Naive thymus-derived CD4-positive, alpha-beta T cell (primary cell): ENCODE measurements around the gene SLC35F6. TPM values are rescaled to one million over a fixed set of nuclear protein-coding genes. Genes with fewer than 3 reads are reported as not detected.
A peak's percentile ranks its signal among the peaks of the same experiment; 100 is the strongest.

Experiments
- ATAC-seq: fragments of 150-1000 bp; cut with Tn5 transposase; 2 replicates; pipeline ENCODE4 v1.10.0; 2021; ENCODE audit warnings: mild to moderate bottlenecking, moderate library complexity
- CTCF ChIA-PET: fragments of 350-600 bp; sonication (Branson Sonifier 250); formaldehyde crosslinking; loops from one replicate; lab custom pipeline; 2021; ENCODE audit warnings: antibody characterized with exemption; lab: Charles Lee
- POLR2A ChIA-PET: fragments of 350-600 bp; sonication (Branson Sonifier 250); formaldehyde crosslinking; loops from one replicate; lab custom pipeline; 2021; ENCODE audit warnings: antibody characterized with exemption, inconsistent platforms; lab: Charles Lee
- DNase-seq, 9 donors: peaks; one replicate each; pipeline versions ENCODE4 v3.0.0 to v3.0.0-alpha.2; 2020 to 2022; ENCODE audit warnings: mixed read lengths in 1 of 9
- H3K27ac ChIP-seq: one replicate; pipeline ENCODE4 v1.7.0; 2013; ENCODE audit warnings: mild to moderate bottlenecking, low read depth, low read length, moderate library complexity
- H3K27me3 ChIP-seq, 2 donors: one replicate each; pipeline ENCODE4 v1.7.0; 2013; ENCODE audit warnings: low read length in 2 of 2, mild to moderate bottlenecking in 2 of 2, moderate library complexity in 2 of 2; ENCODE audit not compliant: control insufficient read depth in 2 of 2, insufficient read depth in 2 of 2
- H3K36me3 ChIP-seq, 3 experiments: 1 replicate in 2 of 3; 2 replicates in 1 of 3; pipeline ENCODE4 v1.7.0; 2013; ENCODE audit warnings: low read length in 3 of 3, mild to moderate bottlenecking in 3 of 3, moderate library complexity in 1 of 3; ENCODE audit not compliant: insufficient read depth in 3 of 3, control insufficient read depth in 2 of 3
- H3K4me1 ChIP-seq, 2 donors: one replicate each; pipeline ENCODE4 v1.7.0; 2013; ENCODE audit warnings: low read length in 2 of 2, mild to moderate bottlenecking in 2 of 2, moderate library complexity in 1 of 2; ENCODE audit not compliant: control insufficient read depth in 2 of 2, insufficient read depth in 2 of 2
- H3K4me3 ChIP-seq: 2 replicates; pipeline ENCODE4 v1.7.0; 2013; ENCODE audit warnings: mild to moderate bottlenecking, low read length
- H3K9me3 ChIP-seq, 3 experiments: 1 replicate in 2 of 3; 2 replicates in 1 of 3; pipeline ENCODE4 v1.7.0; 2013; ENCODE audit warnings: low read length in 3 of 3; ENCODE audit not compliant: control insufficient read depth in 2 of 3
- H3K27ac Mint-ChIP-seq, 9 donors: one replicate each; pipeline ENCODE4 v1.8.0; 2020 to 2022; ENCODE audit warnings: mixed read lengths in 9 of 9, mild to moderate bottlenecking in 8 of 9, moderate library complexity in 5 of 9, inconsistent platforms in 2 of 9
- H3K27me3 Mint-ChIP-seq, 5 donors: one replicate each; pipeline ENCODE4 v1.8.0; 2021 to 2022; ENCODE audit warnings: mixed read lengths in 5 of 5, mild to moderate bottlenecking in 1 of 5
- H3K36me3 Mint-ChIP-seq, 5 donors: one replicate each; pipeline ENCODE4 v1.8.0; 2020 to 2022; ENCODE audit warnings: mixed read lengths in 5 of 5, mild to moderate bottlenecking in 3 of 5, inconsistent platforms in 1 of 5
- H3K4me1 Mint-ChIP-seq, 7 donors: one replicate each; pipeline ENCODE4 v1.8.0; 2020 to 2022; ENCODE audit warnings: mixed read lengths in 7 of 7, mild to moderate bottlenecking in 3 of 7, inconsistent platforms in 1 of 7
- H3K4me3 Mint-ChIP-seq, 10 donors: one replicate each; pipeline ENCODE4 v1.8.0; 2020 to 2022; ENCODE audit warnings: mild to moderate bottlenecking in 10 of 10, mixed read lengths in 10 of 10, moderate library complexity in 6 of 10, inconsistent platforms in 2 of 10
- H3K9me3 Mint-ChIP-seq, 11 donors: one replicate each; pipeline ENCODE4 v1.8.0; 2020 to 2022; ENCODE audit warnings: mixed read lengths in 11 of 11, mild to moderate bottlenecking in 4 of 11, inconsistent platforms in 1 of 11, moderate library complexity in 1 of 11
- intact Hi-C, 2 donors: fragments of 100-400 bp; cut with micrococcal nuclease; formaldehyde crosslinking; loops; one replicate each; pipeline ENCODE4 v1.15.1; 2023
- polyA plus RNA-seq, 2 donors: library from polyadenylated mRNA; unstranded; fragments of 300-500 nt; fragmentation: Illumina TruSeq; gene quantifications; one replicate each; pipeline ENCODE4 v1.2.3, GENCODE V29; 2021
- total RNA-seq, 6 experiments: library from RNA in 5 of 6; stranded (reverse) in 5 of 6; gene quantifications; 1 replicate in 5 of 6; 2 replicates in 1 of 6; pipeline ENCODE4 v1.2.3 and lab custom pipeline; 2021 to 2026

SLC35F6 gene
- total and polyA plus RNA-seq, 7 experiments from 2014 or later: 4.7 to 22.5 (median 19.1) TPM

- Mint-ChIP-seq H3K9me3 (no peaks in the 10 kb centered on the region), H3K4me3 (no peak overlapping the region), H3K36me3 (peaks cover 0 to 12% (median 0%) of the 10 kb centered on the region in 5 donors), H3K27ac (no peak overlapping the region), H3K4me1 (peaks cover 0 to 3% (median 0%) of the 10 kb centered on the region in 7 donors), H3K27me3 (no peaks in the 10 kb centered on the region)
- Histone ChIP-seq H3K4me3 (no peak overlapping the region), H3K36me3 (no peaks in the 10 kb centered on the region), H3K4me1 (no peaks in the 10 kb centered on the region), H3K27ac (no peak overlapping the region), H3K9me3 (no peaks in the 10 kb centered on the region), H3K27me3 (no peaks in the 10 kb centered on the region)
- ChIA-PET POLR2A (no interaction called here), CTCF (interaction anchor here (0.6 kb wide), 1 partner anchor 1458 kb away, joined by 5 read pairs; no protein-coding TSS in a partner anchor)
- DNase-seq (no peak), ATAC-seq (no peak)
- intact Hi-C loops: no loop called here
Observed at GRCh38 chr2:26801796-26802195, 37.7 kb downstream of the SLC35F6 start.

GRCh38 chr2:26805241-26805676 is 41.2 kb downstream of the SLC35F6 start:
- Mint-ChIP-seq H3K4me3 (no peak overlapping the region), H3K9me3 (no peaks in the 10 kb centered on the region), H3K27ac (no peak overlapping the region), H3K27me3 (peaks cover 0 to 4% (median 0%) of the 10 kb centered on the region in 5 donors), H3K36me3 (peaks cover 0 to 4% (median 0%) of the 10 kb centered on the region in 5 donors), H3K4me1 (peaks cover 5 to 32% (median 24%) of the 10 kb centered on the region in 7 donors)
- Histone ChIP-seq H3K4me3 (no peak overlapping the region), H3K9me3 (no peaks in the 10 kb centered on the region), H3K27ac (no peak overlapping the region), H3K36me3 (no peaks in the 10 kb centered on the region), H3K27me3 (no peaks in the 10 kb centered on the region), H3K4me1 (peaks cover 0 to 13% of the 10 kb centered on the region in 2 donors)
- CTCF ChIA-PET: no interaction called here
- intact Hi-C loops: no loop called here
- POLR2A ChIA-PET: no interaction called here
- no peak for ATAC-seq
- no peak for DNase-seq

GRCh38 chr2:26807788-26808460 is 43.8 kb downstream of the SLC35F6 start:
- peaks cover 6 to 59% (median 51%) of the 10 kb centered on the region in 7 donors for H3K4me1 Mint-ChIP-seq
- POLR2A ChIA-PET: no interaction called here
- ATAC-seq (no peak), DNase-seq (no peak)
- Histone ChIP-seq H3K4me3 (no peak overlapping the region), H3K9me3 (no peaks in the 10 kb centered on the region), H3K27me3 (no peaks in the 10 kb centered on the region), H3K4me1 (peaks cover 0 to 37% of the 10 kb centered on the region in 2 donors), H3K36me3 (no peaks in the 10 kb centered on the region), H3K27ac (no peak overlapping the region)
- H3K9me3 Mint-ChIP-seq: no peaks in the 10 kb centered on the region
- H3K36me3 Mint-ChIP-seq: no peaks in the 10 kb centered on the region
- CTCF ChIA-PET: interaction anchor here (0.6 kb wide), 1 partner anchor 363 kb away, joined by 5 read pairs; no protein-coding TSS in a partner anchor
- peak overlapping the region in 7 of 10 donors; percentile 1 to 58 (median 25) for H3K4me3 Mint-ChIP-seq
- peak overlapping the region in 7 of 9 donors; percentile 26 to 90 (median 68) for H3K27ac Mint-ChIP-seq
- peaks cover 0 to 8% (median 0%) of the 10 kb centered on the region in 5 donors for H3K27me3 Mint-ChIP-seq
- intact Hi-C loops: no loop called here

GRCh38 chr2:26809211-26809610 is 45.1 kb downstream of the SLC35F6 start:
- ChIA-PET CTCF (interaction anchor here (0.7 to 1.0 kb wide), 2 partner anchors 37 to 65 kb away, joined by 3 to 5 read pairs; no protein-coding TSS in a partner anchor), POLR2A (interaction anchor here (1.3 kb wide), 1 partner anchor 37 kb away, joined by 3 read pairs; no protein-coding TSS in a partner anchor)
- Mint-ChIP-seq H3K27me3 (peaks cover 0 to 11% (median 0%) of the 10 kb centered on the region in 5 donors), H3K4me3 (peak overlapping the region in 5 of 10 donors; percentile 12 to 71 (median 47)), H3K4me1 (peaks cover 6 to 65% (median 55%) of the 10 kb centered on the region in 7 donors), H3K9me3 (no peaks in the 10 kb centered on the region), H3K36me3 (no peaks in the 10 kb centered on the region), H3K27ac (peak overlapping the region in 5 of 9 donors; percentile 28 to 92 (median 50))
- Histone ChIP-seq H3K4me1 (peaks cover 0 to 37% of the 10 kb centered on the region in 2 donors), H3K36me3 (no peaks in the 10 kb centered on the region), H3K27ac (no peak overlapping the region), H3K4me3 (no peak overlapping the region), H3K9me3 (no peaks in the 10 kb centered on the region), H3K27me3 (no peaks in the 10 kb centered on the region)
- ATAC-seq (no peak), DNase-seq (no peak)
- intact Hi-C loops: no loop called here

- peak overlapping the region in 8 of 9 donors; percentile 68 to 92 (median 80) for H3K27ac Mint-ChIP-seq
- ChIA-PET CTCF (interaction anchor here (0.7 to 1.0 kb wide), 3 partner anchors 36 to 66 kb away, joined by 3 to 5 read pairs (median 3); no protein-coding TSS in a partner anchor), POLR2A (interaction anchor here (1.3 kb wide), 1 partner anchor 38 kb away, joined by 3 read pairs; no protein-coding TSS in a partner anchor)
Observed at GRCh38 chr2:26809876-26810577, 45.9 kb downstream of the SLC35F6 start.

GRCh38 chr2:26811261-26811660 is 47.2 kb downstream of the SLC35F6 start:
- CTCF ChIA-PET: no interaction called here
- POLR2A ChIA-PET: interaction anchor here (0.6 kb wide), 1 partner anchor 28 kb away, joined by 3 read pairs; no protein-coding TSS in a partner anchor
- Histone ChIP-seq H3K9me3 (no peaks in the 10 kb centered on the region), H3K36me3 (no peaks in the 10 kb centered on the region), H3K27ac (no peak overlapping the region), H3K27me3 (no peaks in the 10 kb centered on the region), H3K4me3 (no peak overlapping the region), H3K4me1 (peaks cover 0 to 37% of the 10 kb centered on the region in 2 donors)
- ATAC-seq: no peak
- H3K4me1 Mint-ChIP-seq: peaks cover 6 to 71% (median 55%) of the 10 kb centered on the region in 7 donors
- peaks cover 0 to 2% (median 0%) of the 10 kb centered on the region in 11 donors for H3K9me3 Mint-ChIP-seq
- no peaks in the 10 kb centered on the region for H3K36me3 Mint-ChIP-seq
- DNase-seq: no peak
- intact Hi-C loops: no loop called here
- H3K27me3 Mint-ChIP-seq: peaks cover 2 to 19% (median 6%) of the 10 kb centered on the region in 5 donors
- peak overlapping the region in 7 of 10 donors; percentile 11 to 84 (median 34) for H3K4me3 Mint-ChIP-seq
- H3K27ac Mint-ChIP-seq: peak overlapping the region in 7 of 9 donors; percentile 33 to 92 (median 68)

More at GRCh38 chr2:26809876-26810577, 45.9 kb downstream of the SLC35F6 start:
- Histone ChIP-seq H3K4me1 (peaks cover 0 to 37% of the 10 kb centered on the region in 2 donors), H3K36me3 (no peaks in the 10 kb centered on the region), H3K9me3 (no peaks in the 10 kb centered on the region), H3K4me3 (peak overlapping the region; percentile 17), H3K27me3 (no peaks in the 10 kb centered on the region), H3K27ac (peak overlapping the region; percentile 39)
- Mint-ChIP-seq H3K4me3 (peak overlapping the region in 9 of 10 donors; percentile 10 to 84 (median 71)), H3K36me3 (no peaks in the 10 kb centered on the region), H3K9me3 (no peaks in the 10 kb centered on the region), H3K27me3 (peaks cover 0 to 13% (median under 1%) of the 10 kb centered on the region in 5 donors), H3K4me1 (peaks cover 6 to 67% (median 55%) of the 10 kb centered on the region in 7 donors)
- peak in 6 of 9 donors; percentile 54 to 81 (median 65) for DNase-seq
- intact Hi-C loops: no loop called here
- ATAC-seq: peak; percentile 83
